Measurements from ENCODE around the gene TWNK.
"Not testable (repeated sequence)": the region's sequence is repeated elsewhere in the genome, so short reads cannot be mapped to it uniquely, and the experiment has no call there.

The TWNK gene

DNA sequence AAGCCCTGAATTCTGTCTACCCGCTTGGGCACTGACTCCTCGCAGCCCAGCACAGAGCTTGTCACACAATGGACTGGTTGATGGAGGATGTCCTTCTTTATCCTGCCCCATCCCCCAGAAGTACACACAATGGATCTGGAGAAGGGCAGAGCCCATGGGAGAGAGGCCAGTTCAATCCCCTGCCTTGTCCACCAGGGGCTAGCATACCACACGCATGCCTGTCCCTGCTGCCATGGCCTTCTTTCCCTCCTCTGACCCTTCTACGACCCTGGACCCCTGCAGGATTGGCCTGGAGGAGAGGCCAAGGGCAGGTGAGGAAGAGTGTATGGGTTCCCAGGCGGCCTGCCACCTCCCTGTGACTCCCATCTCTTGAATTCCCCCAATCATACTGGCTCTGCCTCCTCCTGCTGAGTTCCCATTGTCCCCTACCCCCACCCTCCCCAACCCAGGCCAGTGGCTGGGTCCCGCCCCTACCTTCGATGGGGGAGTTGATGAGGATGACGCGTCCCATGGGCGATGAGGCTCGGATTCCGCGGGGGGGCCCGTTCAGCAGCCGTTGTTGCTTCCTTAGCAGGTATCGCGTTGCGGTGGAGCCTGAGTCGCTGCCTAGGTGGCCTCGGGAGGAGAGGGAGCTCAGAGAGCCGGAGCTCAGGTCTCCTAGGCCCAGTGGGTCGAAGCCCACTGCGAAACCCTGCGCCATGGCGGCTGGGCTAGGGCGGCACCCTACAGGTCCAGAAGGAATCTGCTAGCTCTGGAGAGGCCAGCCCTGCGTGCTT, 42.4 kb downstream of the TWNK start:
- in situ Hi-C loops (cut with MboI; ENCODE audit: low sequenced_read_pairs) = no loop called here

GRCh38 chr10:101030496-101031127, 43.3 kb downstream of the TWNK start:
- in situ Hi-C loops (cut with MboI; ENCODE audit: low sequenced_read_pairs) = no loop called here

GRCh38 chr10:101031128-101031795, 43.9 kb downstream of the TWNK start, which contains the start of the genes PDZD7 and SFXN3:
Gene PDZD7 (minus strand): TSS chr10:101031129. CDS start chr10:101030219, 910 bp downstream.
Gene SFXN3 (plus strand): TSS chr10:101031234. CDS start chr10:101034695, 3,461 bp downstream.
- in situ Hi-C loops (cut with MboI; ENCODE audit: low sequenced_read_pairs) = no loop called here

DNA sequence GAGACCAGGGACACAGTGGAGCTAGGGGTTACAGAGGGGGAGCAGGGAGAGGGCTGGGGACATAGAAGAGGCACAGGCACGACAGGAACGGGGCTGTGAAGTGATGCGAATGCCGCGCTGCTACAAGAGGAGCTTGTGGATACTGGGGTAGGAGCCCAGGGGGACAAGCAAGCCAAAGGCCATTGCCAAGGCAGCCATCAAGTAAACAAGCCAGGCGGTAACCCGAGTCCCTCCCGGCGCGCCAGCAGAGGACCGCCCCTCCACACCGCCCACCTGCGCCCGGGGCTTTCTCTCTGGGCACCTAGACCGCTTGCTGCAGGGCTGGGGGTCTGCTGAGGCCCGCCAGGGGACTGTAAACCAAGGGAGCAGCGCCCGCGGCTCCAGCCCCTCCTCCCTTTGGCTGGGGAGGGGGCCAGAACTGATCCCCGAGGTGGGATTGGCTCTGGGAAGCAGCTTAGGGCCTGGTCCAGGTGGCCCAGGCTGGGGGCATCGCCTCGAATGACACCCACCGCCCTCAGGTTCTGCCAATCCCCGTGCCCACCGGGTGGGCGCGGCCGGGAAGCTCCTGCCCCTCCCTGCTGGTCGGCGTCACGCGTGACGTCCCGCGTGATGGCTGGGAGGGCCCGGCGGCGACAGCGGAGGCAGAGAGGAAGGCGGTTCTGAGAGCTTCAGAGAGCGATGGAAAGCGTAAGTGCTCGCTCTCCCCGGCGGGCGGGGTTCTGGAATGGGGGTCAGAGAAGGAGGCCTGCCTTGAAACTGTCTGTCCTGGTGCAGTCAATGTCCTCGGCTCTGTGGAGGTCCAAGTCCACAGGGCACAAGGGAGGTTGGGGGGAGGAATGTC, 44.7 kb downstream of the TWNK start:
- in situ Hi-C loops (cut with MboI; ENCODE audit: low sequenced_read_pairs) = no loop called here

DNA sequence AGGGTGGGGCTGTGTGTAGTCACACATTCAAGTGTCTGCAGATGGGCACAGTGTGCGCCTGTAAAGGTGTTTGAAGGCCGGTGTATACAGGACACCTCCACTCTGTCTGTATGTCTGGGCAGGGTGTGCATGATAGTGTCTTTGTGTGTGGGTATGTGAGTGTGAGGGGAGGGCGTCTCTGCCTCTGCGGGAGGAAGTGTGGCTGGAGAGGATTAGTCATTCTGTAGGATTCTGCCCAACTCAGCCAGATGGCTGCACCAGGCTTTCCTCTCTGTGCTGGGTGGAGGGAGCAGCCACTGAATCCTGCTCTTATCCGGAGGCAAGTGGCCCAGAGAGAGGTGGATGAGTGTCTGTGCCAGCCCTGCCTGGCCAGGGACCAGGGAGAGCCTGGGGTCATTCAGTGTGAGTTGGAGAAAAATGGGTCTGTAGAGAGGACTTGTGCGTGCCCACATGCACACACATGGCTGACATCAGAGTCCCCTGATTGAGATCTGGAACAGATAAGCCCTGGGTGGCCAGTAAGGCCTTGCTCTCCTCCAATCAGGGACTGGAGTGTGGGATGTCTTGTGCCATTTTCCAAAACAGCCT, 45.4 kb downstream of the TWNK start:
- in situ Hi-C loops (cut with MboI; ENCODE audit: low sequenced_read_pairs) = no loop called here

- in situ Hi-C loops (cut with MboI; ENCODE audit: low sequenced_read_pairs) = no loop called here
Observed at GRCh38 chr10:101033276-101033675, 45.9 kb downstream of the TWNK start.

- in situ Hi-C loops (cut with MboI; ENCODE audit: low sequenced_read_pairs) = not testable (repeated sequence)
Observed at GRCh38 chr10:101034404-101034803, 47.1 kb downstream of the TWNK start.

DNA sequence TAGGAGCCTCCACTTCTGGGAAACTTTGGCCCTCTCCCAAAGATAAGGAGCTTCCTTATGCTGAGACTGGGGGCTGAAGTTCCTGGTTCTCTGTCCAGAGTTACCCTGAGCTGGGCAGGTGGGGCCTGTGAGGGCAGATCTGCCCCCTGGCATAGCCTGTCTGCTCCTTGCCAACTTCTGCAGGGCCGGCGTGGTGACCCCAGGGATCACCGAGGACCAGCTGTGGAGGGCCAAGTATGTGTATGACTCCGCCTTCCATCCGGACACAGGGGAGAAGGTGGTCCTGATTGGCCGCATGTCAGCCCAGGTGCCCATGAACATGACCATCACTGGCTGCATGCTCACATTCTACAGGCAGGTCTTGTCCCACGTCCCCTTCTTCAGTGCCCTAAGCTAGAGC, 48.0 kb downstream of the TWNK start:
- in situ Hi-C loops (cut with MboI; ENCODE audit: low sequenced_read_pairs) = no loop called here

GRCh38 chr10:101035916-101036702, 48.8 kb downstream of the TWNK start:
- in situ Hi-C loops (cut with MboI; ENCODE audit: low sequenced_read_pairs) = no loop called here

- in situ Hi-C loops (cut with MboI; ENCODE audit: low sequenced_read_pairs) = no loop called here
Observed at GRCh38 chr10:101036726-101037125, 49.4 kb downstream of the TWNK start.

DNA sequence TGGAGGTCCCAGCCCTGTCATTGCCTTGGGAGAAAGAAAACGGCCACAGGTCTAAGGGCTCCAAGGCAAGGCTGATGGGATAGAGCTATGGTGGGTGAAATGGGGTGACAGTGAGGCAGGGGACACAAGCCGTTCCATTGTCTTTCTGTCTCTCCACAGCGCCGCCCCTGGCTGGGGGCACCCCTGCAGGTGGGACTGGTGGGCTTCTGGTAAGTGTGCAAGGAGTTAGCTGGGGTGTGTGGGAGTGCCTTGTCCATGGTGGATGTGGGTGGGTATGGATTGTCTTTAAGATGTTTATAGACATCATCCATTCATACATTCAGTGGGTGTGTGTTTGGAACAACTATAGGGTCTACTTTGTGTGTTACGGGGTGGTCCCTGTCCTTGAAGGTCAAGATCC, 51.1 kb downstream of the TWNK start:
- in situ Hi-C loops (cut with MboI; ENCODE audit: low sequenced_read_pairs) = no loop called here

DNA sequence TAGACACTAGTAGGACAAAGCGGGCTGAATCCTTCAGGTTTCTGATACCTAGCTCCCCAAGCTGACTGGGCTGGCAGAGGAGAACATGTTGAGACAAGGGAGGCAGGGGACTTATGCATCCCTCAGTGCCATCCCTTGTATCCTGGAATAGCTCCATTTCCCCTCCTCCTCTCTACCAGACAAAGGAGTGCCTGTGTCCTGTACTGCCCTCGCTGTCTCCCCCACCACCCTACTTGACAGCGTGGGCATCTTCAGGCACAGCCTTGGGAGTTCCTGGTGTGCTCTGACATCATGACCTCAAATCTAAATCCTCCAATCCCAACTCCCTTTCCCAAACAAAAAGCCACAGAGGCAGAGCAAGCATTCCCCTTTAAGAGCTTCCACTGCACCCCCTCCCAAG, 52.7 kb downstream of the TWNK start:
- in situ Hi-C loops (cut with MboI; ENCODE audit: low sequenced_read_pairs) = no loop called here

GRCh38 chr10:101040851-101041250, 53.5 kb downstream of the TWNK start:
- in situ Hi-C loops (cut with MboI; ENCODE audit: low sequenced_read_pairs) = no loop called here

DNA sequence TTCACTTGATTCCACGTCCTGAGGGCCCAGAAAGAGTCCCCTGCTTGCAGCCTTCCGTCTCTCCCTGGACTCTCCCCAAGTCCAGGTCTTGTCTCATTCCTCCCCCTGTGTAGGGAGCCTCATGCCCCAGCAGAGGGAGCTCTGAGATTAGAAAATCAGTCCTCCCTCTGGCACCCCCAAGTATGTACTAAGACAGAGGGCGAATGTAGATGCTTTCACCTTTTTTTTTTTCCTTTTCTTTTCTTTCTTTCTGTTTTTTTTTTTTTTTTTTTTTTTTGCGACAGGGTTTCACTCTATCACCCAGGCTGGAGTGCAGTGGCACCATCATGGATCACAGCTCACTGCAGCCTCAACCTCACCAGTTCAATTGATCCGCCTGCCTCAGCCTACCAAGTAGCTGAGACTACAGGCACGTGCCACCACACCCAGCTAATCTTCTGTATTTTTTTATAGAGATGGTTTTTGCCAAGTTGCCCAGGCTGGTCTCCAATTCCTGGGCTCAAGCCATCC, 54.0 kb downstream of the TWNK start:
- in situ Hi-C loops (cut with MboI; ENCODE audit: low sequenced_read_pairs) = no loop called here

- in situ Hi-C loops (cut with MboI; ENCODE audit: low sequenced_read_pairs) = no loop called here
Observed at GRCh38 chr10:101042118-101042517, 54.8 kb downstream of the TWNK start.

GRCh38 chr10:101042667-101043362, 55.5 kb downstream of the TWNK start:
- in situ Hi-C loops (cut with MboI; ENCODE audit: low sequenced_read_pairs) = no loop called here

- in situ Hi-C loops (cut with MboI; ENCODE audit: low sequenced_read_pairs) = no loop called here
Observed at GRCh38 chr10:101043363-101043707, 56.0 kb downstream of the TWNK start.
